Activated CD4-positive, alpha-beta T cell treated with anti-CD3 and anti-CD28 coated beads, Interleukin-2, amount 50 U/mL, for 24 hours (primary cell): ENCODE results near the gene WNT5B.
"Not testable (repeated sequence)": the region's sequence is repeated elsewhere in the genome, so short reads cannot be mapped to it uniquely, and the experiment has no call there.

Experiments used
- DNase-seq, 2 donors: peaks; one replicate each; pipeline ENCODE4 v3.0.0-alpha.2; 2020; ENCODE audit warnings: low read depth in 1 of 2, low spot score in 1 of 2

Gene WNT5B

DNA sequence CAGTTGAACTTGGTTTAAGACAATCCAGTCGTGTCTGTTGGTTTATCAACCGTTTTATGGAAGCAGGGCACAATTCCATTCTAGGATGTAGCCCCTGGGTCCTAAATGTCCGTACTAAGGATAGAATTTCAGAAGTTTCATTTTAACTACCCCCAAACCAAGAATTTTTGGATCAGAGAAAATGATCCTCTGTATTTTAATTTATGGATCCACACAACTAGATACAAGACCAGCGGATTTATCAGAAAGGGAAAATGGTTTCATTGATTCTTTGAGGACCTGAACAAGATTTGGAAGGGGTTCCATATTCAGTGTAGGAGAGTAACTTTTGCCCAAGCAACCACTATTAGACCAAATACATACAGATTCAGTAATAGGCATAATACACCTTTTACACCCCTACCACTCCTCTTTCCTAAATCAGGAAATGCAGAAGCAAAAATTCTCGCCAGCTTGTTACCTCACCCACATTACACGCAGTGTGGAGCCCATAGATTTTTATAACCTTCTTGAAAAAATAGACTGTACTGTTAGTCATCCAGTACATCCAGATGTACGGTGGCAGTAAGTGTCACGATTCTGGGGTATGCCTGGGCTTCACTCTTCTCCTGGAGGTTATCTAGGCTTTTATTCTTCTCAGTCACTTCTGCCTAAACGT lies 33.2 kb upstream of the WNT5B start:
- no peak for DNase-seq

DNA sequence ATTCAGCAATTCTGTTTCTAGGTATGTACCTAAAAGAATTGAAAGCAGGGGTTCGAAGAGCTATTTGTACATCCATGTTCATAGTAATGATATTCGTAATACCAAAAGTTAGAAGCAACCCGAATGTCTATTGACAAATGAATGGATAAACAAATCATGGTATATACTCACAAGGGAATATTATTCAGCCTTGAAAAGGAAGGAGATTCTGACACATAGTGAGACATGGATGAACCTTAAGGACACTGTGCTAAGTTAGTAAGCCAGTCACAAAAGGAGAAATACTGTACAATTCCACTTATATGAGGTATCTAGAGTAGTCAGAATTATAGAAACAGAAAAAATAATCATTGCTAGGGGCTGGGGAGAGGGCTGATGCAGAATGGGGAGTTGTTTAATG lies 30.3 kb upstream of the WNT5B start:
- DNase-seq: no peak

DNA sequence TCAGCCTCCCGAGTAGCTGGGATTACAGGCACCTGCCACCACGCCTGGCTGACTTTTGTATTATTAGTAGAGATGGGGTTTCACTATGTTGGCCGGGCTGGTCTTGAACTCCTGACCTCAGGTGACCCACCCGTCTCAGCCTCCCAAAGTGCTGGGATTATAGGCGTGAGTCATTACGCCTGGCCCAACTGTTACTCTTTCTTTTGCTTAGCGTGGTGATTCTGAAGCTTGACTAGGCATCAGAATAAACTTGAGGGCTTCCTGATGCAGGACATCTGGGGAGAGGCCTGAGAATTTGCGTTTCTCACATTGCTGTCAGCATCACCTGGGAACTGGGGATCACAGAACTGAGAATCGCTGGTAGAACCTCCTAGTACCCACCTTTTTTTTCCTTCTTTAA lies 26.3 kb upstream of the WNT5B start:
- not testable (repeated sequence) for DNase-seq

DNA sequence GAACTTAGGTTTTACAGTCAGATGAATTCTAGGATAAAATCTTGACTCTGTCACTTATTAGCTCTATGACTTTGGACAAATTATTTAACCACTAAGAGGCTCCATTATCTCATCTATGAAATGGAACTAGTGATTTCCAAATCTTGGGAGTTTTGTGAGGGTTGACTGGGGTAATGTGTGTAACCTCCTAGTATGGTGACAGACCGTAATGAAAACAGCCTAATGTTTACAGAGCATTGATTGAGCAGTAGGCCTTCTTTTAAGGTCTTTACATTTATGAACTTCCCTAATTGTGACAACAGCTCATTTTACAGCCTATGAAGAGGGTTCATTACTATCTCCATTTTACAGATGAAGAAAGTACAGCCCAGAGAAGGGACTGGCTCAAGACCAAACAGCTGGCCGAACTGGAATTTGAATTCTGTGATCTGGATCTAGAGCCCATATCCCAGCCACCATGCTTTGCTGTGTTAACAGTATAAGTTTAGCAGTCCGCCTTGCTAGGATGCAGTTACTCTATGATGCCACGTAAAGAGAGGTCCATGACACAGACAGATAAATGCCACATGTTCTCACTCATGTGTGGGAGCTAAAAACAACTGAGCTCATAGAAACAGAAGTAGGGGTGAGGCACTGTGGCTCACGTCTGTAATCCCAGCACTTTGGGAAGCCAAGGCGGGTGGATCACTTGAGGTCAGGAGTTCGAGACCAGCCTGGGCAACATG lies 25.6 kb upstream of the WNT5B start:
- DNase-seq: no peak

DNA sequence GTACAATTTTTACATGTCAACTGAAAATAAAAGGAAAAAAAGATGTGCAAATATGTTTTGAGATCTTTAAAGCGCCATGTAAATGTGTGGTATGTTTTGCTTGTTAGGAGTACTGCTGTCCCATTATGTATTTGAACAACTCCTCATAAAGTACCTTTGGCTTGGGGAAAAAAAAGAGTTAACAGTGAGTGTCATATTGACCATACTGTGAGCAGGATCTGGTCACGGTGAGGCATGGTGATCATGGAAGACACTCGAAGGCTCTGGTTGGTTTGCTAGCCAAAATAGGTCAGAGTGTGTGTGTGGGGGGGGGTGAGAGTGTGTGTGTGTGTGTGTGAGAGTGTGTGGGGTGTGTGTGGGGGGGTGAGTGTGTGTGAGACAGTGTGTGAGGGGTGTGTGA lies 24.6 kb upstream of the WNT5B start:
- DNase-seq: no peak

DNA sequence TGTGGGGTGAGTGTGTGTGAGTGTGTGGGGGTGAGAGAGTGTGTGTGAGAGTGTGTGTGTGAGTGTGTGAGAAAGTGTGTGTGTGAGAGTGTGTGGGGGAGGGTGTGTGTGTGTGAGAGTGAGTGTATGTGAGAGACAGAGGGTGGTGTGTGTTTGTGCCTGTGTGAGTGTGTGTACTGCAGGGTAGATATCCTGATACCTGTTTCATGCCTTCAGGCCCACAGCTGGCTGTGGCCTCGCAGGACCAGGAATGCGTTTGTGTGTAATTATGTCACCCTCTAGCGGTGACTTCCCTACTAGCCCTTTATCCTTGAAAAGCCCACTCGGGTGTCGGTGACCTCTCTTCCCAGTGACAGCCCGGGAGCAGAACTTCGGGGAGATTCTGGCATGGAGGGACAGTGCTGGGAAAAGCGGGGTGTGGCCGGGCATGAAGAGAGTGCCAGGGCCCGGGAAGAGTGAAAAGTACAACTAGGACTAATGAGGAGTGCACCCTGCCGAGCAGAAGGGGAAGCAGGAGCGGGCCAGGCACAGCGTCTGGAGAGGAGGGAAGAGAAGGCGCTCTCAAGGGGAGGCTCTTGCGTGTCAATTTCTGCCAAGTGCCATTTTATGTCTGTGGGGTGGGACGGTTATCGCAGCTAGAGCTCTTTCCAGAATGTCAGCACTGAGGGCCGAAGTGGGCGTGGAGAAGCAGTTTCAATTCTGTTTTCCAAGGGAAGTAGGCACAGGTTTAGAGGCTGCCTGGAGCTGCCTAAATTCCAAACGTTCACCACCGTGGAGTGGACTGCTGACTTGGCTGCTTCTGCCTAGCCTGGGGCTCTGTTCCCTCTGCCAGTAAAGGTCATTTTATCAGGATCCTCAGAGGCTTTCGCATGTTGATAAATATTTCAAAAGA lies 23.7 kb upstream of the WNT5B start:
- DNase-seq: peak; percentile 21 to 46

DNA sequence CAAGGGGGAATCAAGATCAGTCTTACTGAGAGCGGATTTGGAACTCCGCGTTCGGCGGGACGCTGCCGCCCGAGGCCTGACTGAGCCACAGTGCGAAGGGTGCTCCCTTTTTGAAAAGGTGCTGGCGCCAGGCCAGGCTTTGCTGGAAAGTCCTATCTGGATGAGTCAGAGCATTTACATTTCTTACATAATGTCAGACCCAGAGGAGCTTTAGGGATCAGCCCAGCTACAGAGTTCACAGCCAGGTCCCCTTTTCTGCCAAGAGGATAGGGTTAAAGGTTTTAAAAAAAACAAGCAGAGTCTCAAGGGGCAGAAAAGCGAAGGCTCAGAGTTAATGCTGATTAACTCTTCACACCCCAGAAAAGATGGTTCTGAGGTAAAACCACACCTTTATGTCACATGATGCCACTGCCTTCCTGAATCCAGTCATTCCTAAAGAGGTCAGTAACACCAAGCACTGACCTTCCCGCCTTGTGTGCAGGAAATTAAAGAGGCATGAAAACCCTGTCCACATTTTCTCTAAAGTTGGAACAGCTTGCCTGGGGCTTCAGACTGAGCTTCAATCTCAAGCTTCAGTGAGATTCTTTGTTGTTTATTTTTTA lies 22.9 kb upstream of the WNT5B start:
- peak; percentile 59 to 72 for DNase-seq

DNA sequence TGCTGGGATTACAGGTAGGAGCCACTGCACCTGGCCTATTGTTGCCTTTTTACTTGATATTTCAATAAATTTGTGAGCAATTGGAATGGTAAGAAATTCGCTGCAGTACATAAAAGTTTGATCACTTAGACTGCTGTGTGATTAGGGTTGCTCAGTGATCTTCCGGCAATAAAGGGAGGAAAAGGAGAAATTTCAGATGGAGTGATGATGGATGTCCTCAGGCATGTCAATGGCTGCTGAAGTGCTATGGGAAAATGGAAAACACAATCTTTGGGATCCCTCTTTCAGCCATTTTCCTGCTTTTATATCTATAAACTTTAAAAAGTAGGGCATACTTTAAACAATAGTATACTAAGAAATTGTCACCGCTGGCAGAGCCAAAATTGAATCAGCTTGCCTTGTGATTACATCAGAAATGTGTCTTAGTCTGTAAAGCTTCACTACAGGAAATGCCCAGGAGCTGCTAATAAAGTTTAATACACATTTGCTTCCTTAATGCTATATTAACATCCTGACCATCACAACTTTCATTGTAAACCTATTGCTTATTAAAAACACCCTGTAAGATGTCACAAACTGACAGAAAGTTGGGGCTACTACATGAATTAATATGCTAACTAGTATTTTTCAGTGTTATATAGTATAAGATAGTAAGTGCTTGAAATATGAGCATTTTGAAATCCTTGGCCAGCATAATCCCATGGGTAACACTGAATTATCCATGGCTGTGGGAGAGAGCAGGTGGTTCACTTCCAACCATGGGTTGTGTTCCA lies 20.9 kb upstream of the WNT5B start:
- DNase-seq: no peak

DNA sequence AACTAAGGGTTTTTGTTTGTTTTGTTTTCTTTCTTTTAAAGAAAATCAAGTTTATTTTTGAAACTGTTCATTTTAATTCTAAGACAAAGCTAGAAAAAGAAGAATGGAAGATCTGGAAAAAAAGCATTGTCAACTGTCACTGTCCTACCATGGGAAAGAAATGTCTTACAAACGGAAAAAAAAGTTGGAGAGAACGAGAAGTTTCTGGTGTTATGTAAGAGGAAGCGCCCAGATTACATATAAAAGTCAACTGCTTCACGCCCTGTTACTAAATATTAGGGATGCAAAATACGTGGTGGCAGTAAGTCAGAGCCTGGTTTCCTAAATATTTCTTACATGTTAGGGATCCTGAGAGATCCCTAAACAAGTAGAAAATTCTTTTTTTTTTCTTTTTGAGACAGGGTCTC lies 20.3 kb upstream of the WNT5B start:
- DNase-seq: no peak

DNA sequence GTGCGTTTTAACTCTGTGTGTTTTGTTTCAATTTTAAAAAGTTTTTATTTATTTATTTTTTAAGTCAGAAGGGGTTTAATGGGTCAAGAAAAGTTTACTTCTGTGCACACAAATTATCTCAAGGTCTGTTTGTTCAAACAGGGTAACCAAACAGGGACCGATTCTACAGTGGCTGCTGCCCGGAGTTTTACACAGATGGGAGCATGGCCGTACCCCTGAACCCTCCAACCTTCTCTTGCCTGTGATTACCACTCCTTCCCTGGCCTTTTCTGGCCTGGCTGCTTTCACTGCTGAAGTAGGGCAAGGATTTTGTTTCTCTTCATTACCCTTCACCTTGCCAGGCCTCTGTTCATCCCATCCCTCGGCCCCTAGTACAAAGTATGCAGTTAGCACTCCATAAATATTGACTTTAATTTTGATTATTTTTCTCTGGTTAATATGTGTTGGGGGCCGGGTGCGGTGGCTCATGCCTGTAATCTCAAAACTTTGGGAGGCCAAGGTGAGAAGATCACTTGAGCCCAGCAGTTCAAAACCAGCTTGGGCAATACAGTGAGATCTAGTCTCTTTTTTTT lies 18.9 kb upstream of the WNT5B start:
- no peak for DNase-seq

DNA sequence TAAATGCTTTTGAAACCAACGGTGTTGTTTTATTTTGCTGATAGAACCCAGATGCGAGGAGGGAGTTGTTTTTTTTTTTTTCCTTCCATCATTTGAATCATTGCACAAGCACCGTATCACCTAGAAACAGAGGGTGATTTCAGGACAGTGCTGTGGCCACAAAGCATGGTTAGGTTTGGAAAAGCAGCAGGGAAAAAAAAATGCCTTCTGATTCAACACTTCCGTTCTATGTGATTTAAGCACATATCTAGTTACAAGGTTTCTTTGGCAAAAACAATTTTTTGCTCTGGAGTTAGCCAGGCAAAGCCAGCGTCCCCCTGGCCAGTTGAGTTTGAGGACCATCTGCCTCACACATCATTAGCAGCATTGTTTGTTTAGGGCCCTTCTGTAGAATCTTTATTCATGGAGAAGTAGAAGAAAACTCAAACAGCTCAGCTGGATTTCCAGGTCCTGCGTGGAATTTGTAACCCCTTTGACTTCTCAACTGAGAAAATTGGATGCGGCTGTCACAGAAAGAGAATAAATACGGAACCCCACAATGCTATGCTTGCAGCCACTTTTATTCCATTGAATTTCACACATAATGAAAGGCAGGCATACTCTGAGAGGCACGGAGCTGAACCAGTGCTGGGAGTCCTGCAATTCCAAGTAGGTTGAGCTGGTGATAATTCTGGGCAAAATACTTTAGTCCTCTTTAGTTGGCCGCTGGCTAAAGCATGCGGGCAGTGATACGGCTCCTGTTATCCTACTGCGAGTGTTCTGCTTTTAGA lies 17.0 kb upstream of the WNT5B start:
- DNase-seq: no peak

DNA sequence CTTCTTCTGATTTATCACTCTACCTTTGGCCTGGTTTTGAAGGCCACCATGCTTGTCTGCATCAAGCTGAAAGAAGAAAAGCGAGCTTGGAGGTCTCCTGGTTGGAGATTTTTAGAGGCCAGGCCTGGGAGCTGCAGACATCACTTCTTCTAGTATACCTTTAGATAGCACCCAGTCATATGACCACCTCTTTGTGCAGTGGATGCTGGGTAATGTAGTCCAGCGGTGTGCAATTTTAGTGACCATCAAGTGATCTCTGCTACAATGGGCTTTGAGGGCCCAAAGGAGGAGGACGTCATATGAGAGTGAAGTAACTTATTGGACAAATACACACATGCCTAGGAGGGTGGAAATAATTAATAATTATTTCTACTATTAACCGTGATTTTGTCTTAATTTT lies 15.2 kb upstream of the WNT5B start:
- no peak for DNase-seq

DNA sequence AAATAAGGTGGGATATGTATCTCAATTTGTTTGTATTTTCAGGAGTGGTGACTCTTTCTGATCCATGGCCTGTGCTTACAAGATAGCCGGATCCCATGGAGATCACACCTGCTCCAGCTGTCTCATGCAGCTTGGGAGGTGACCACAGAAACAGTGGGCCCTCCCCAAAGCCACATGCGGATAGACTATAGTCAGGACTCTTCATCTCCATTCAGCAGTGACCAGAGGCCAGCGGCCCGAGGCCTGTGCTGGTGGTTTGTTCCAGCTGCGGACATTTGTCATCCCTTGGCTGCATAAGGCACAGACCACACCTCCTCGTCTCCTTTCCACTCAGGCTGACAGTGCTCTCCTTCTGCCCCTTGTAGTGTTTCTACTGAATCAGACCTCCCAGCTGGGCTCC lies 14.7 kb upstream of the WNT5B start:
- DNase-seq: no peak

DNA sequence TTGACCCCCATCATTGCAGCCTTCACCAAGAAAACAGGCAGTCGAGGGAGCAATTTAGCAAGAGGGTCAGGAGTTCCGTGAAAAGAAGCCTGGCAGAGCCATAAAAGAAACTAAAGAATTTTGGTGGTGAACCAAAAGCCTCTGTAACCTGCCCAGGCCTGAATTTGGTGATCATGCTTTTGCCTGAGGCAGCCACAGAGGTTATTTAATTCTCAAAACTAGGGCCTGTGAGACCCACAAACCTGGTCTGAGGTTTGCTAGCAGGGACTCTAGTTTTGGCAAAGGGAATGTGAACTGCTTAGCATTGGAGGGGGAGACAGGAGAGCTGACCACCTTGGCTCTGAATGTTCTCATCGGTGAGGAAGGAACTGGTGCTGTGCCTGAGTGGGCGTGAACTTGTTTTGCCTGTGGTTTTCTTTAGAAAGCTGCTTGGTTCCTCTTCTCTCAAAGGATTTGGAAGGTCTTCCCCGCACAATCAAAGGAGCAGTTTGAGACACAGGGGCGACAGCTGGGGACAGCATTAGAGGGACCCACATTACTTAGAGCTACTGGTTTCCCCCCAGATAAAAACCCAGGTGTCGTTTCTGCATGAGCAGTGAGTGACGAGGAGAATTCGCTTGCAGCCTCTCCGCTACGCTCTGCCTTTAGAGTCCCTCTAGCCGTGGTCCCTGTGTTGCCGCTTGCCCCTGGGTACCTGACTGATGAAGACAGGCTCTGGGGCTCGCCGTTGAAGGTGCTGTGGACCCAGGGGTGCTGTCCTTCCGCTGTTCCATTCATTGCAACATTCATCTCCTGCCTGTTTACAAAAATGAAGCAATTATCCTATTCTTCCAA lies 12.6 kb upstream of the WNT5B start:
- DNase-seq: no peak

DNA sequence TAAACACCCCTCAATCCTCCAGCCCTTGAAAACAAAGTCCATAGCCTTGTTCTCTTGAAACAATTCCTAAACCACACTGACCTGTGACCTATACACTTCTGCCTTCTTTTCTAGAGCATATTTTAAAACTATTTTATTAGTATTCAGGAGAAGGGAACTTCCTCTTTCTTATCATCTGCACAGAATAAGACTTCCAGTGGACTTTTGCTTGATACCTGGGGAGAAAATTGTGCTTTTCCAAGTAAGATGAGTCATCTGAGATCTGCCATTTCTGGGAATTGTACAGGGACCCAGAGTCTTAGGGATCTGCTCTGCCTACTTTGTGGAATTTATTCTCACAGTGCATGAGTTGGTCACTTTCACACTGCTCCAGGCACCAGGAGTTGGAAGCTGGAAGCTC lies 10.5 kb upstream of the WNT5B start:
- no peak for DNase-seq

DNA sequence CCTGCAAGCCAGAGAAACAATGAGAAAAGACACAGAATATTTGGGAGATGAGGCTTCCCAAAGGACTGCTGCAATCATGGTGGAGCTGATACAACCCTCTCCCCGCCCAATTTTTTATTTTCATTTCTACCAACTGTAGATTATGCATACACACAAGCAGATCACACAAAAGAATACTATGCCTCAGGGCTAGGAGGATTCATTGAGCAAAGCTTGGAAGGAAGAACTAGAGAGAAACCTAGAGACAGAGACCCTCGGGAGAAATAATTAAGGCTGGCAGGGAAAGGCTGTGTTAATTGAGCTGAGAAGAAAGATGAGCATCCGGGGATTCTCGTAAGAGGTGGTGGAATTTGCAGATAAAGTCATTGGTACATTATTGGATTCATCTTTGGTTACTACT lies 9.9 kb upstream of the WNT5B start:
- no peak for DNase-seq

DNA sequence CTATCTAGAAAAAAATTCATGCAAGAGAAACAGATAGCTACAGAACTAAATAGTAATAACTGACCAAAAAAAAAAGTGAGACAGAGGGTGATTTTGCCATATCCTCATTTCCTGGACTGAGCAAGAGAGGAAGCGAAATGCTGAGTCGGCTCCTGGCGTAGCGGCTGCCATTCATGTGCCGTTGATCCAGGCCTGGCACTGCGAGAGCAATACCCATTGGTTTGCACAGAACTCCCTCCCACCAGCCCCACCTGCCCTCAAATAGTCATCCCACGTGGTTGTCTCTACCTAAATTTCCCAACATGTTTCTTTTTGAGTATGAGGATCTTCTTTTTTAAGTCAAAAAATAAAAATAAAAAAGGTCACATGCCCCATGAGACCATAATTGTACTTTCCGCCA lies 9.4 kb upstream of the WNT5B start:
- DNase-seq: no peak

DNA sequence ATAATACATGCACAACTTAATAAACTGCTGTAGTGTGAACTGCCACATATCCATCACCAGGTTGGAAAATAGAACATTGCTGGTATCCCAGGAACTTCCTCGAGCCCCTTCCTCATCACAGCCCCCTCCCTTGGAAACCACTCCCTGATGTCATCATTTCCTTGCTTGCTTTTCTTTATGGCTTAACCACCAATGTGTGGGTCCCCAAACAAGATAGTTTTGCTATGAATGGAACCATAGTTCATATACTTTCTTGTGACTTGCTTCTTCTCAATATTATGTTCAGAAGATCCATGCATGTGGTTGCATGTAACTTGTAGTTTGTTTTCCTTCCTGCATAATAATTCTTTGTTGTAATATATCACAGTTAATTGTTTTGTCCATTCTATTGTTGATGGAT lies 8.9 kb upstream of the WNT5B start:
- DNase-seq: no peak

DNA sequence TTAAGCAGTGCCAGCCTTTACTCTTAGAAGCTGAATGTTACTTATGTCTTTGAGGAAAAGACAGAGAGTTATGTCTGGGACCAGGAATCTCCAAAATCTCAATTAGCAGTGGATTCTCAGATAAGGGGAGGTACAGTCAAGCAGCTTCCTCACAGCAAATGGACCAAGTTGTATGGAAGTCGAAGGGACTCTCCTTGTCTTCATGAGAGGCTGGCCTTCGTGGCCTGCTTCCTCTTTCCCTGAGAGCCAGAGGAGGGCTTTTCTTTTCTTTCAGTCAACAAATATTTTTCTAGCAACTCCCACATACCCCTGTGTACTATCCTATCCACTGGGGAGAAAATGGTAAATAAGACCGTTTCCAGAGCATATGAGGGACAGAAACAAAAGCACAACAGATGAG lies 6.6 kb upstream of the WNT5B start:
- DNase-seq: no peak
